ENCODE data around the gene INTS15. TPM values are rescaled to one million over a fixed set of nuclear protein-coding genes. Genes with fewer than 3 reads are reported as not detected.

The INTS15 gene
- total RNA-seq, 4 donors from 2014 or later, result 28.0 to 63.0 (median 34.0) TPM

- TF ChIP-seq POLR2A (IDR thresholded peaks at IDR 0.05), result no peak
- no peak for TF ChIP-seq EP300 (IDR thresholded peaks at IDR 0.05)
- no peak for TF ChIP-seq CTCF (IDR thresholded peaks at IDR 0.05)
- H3K27me3 ChIP-seq, result no peaks in the 10 kb centered on the region
- no peak overlapping the region for H3K4me3 ChIP-seq
- no peaks in the 10 kb centered on the region for H3K36me3 ChIP-seq
- DNase-seq (ENCODE audit: low spot score in 2 of 2), result no peak
- no peaks in the 10 kb centered on the region for H3K9me3 ChIP-seq
- no peak overlapping the region for H3K27ac ChIP-seq
- WGBS, 2 donors, result 100% methylated on average over 1 of the region's 1 CpG
- no peaks in the 10 kb centered on the region for H3K4me1 ChIP-seq
Observed at GRCh38 chr7:6547400-6547799, 42.4 kb upstream of the INTS15 start.

DNA sequence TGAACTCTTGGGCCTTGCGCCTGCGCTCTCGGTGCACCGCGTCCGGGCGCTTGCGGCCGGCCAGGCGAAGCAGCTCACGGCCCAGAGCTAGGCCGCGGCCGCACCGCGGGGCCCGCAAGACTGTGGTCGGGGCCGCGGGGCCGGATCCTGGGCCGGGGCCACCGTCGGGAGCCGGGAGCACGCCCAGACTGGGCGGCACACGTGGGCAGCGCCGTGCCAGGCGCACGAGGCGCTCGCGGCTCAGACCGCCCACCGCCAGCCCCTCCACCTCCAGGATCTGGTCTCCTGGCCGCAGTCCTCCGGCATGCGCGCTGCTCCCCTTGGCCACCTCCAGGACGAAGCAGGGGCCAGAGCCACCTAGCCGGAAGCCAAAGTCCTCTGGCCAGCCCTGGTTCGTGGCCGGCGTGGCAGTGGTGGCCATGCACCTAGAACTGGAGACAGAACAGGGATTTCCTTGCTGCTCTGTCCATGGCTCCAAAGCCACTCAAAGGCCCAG lies 38.8 kb upstream of the INTS15 start, which contains the start of gene GRID2IP:
GRID2IP (minus strand) TSS at position 446 of the 496 bp plus-strand sequence; CDS start at position 421, 25 bp downstream.
- H3K4me3 ChIP-seq, result no peak within 1 kb of the TSS
- no peak for TF ChIP-seq POLR2A (IDR thresholded peaks at IDR 0.05)
- TF ChIP-seq CTCF (IDR thresholded peaks at IDR 0.05), result no peak
- no peak for TF ChIP-seq EP300 (IDR thresholded peaks at IDR 0.05)
- no peak within 1 kb of the TSS for H3K27ac ChIP-seq
- DNase-seq (ENCODE audit: low spot score in 2 of 2), result no peak
- H3K27me3 ChIP-seq, result no peaks in the 10 kb centered on the region
- no peaks in the 10 kb centered on the region for H3K9me3 ChIP-seq
- H3K4me1 ChIP-seq, result no peaks in the 10 kb centered on the region
- no peaks in the 10 kb centered on the region for H3K36me3 ChIP-seq
- 64 to 77% methylated on average over 28 to 31 of the region's 46 CpGs for WGBS, 2 donors

GRCh38 chr7:6553448-6554044 lies 36.3 kb upstream of the INTS15 start:
- TF ChIP-seq CTCF (IDR thresholded peaks at IDR 0.05), result no peak
- no peaks in the 10 kb centered on the region for H3K36me3 ChIP-seq
- no peak overlapping the region for H3K4me3 ChIP-seq
- no peaks in the 10 kb centered on the region for H3K4me1 ChIP-seq
- WGBS, 2 donors, result 72 to 80% methylated on average over 7 of the region's 7 CpGs
- H3K9me3 ChIP-seq, result no peaks in the 10 kb centered on the region
- no peaks in the 10 kb centered on the region for H3K27me3 ChIP-seq
- no peak overlapping the region for H3K27ac ChIP-seq
- DNase-seq (ENCODE audit: low spot score in 2 of 2), result no peak

DNA sequence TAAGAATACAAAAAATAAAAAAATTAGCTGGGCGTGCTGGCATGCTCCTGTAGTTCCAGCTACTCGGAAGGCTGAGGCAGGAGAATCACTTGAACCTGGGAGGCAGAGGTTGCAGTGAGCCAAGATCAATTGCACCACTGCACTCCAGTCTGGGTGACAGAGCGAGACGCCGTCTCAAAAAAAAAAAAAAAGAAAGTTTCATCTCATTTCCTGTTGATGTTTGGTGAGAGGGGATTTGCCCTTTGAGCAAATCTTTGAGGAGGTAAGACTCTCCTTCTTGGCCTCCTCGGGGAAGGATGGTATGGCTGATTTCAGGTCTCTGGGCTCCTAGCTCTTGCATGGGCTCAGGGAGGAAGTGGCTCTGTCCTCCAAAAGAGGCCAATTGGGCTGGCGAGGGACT lies 35.0 kb upstream of the INTS15 start:
- Histone ChIP-seq H3K36me3 (no peaks in the 10 kb centered on the region), H3K9me3 (no peaks in the 10 kb centered on the region), H3K27me3 (no peaks in the 10 kb centered on the region), H3K4me3 (no peak overlapping the region), H3K4me1 (no peaks in the 10 kb centered on the region), H3K27ac (no peak overlapping the region)
- DNase-seq (ENCODE audit: low spot score in 2 of 2), result no peak
- 74 to 75% methylated on average over 7 of the region's 7 CpGs for WGBS, 2 donors
- TF ChIP-seq CTCF (IDR thresholded peaks at IDR 0.05) (no peak), EP300 (IDR thresholded peaks at IDR 0.05) (no peak), POLR2A (IDR thresholded peaks at IDR 0.05) (no peak)

GRCh38 chr7:6556196-6556595 lies 33.6 kb upstream of the INTS15 start:
- no peak for DNase-seq (ENCODE audit: low spot score in 2 of 2)
- 69 to 72% methylated on average over 6 of the region's 6 CpGs for WGBS, 2 donors
- Histone ChIP-seq H3K4me3 (no peak overlapping the region), H3K27ac (no peak overlapping the region), H3K9me3 (no peaks in the 10 kb centered on the region), H3K27me3 (no peaks in the 10 kb centered on the region), H3K36me3 (no peaks in the 10 kb centered on the region), H3K4me1 (no peaks in the 10 kb centered on the region)
- TF ChIP-seq POLR2A (IDR thresholded peaks at IDR 0.05) (no peak), CTCF (IDR thresholded peaks at IDR 0.05) (no peak), EP300 (IDR thresholded peaks at IDR 0.05) (no peak)

All from tibial nerve (tissue), 4 donors.